Left lung (tissue), 10 donors: ENCODE measurements around the gene HOXC4. TPM values are rescaled to one million over a fixed set of nuclear protein-coding genes. Genes with fewer than 3 reads are reported as not detected.

Experiments
- ATAC-seq: fragments of 200-7000 bp; cut with Tn5 transposase; one replicate; pipeline ENCODE4 v1.9.1; 2020; ENCODE audit warnings: moderate library complexity
- DNase-seq, 4 donors: peaks; one replicate each; pipeline ENCODE4 v3.0.0-alpha.2; 2013 to 2020
- H3K27ac ChIP-seq, 2 donors: fragments of 200-600 bp; sonication (generic) in 1 of 2; one replicate each; pipeline versions ENCODE4 v1.5.0 to v1.8.0; 2020 to 2021
- H3K27me3 ChIP-seq, 2 donors: fragments of 200-600 bp; sonication (generic) in 1 of 2; one replicate each; pipeline versions ENCODE4 v1.5.0 to v1.8.0; 2020 to 2021
- H3K36me3 ChIP-seq, 2 donors: fragments of 200-600 bp; sonication (generic) in 1 of 2; one replicate each; pipeline versions ENCODE4 v1.5.0 to v1.8.0; 2020 to 2021
- H3K4me1 ChIP-seq, 2 donors: fragments of 200-600 bp; one replicate each; pipeline ENCODE4 v1.8.0; 2021
- H3K4me3 ChIP-seq, 2 donors: fragments of 200-600 bp; sonication (generic) in 1 of 2; one replicate each; pipeline versions ENCODE4 v1.5.0 to v1.8.0; 2020 to 2021; ENCODE audit warnings: mild to moderate bottlenecking in 1 of 2
- H3K9me3 ChIP-seq, 2 donors: fragments of 200-600 bp; sonication (generic) in 1 of 2; one replicate each; pipeline versions ENCODE4 v1.5.0 to v1.8.0; 2020 to 2021
- intact Hi-C, 2 donors: fragments of 100-400 bp; cut with DNase I; formaldehyde crosslinking; loops; one replicate each; pipeline versions ENCODE4 v1.11.2 to v1.14.2; 2022
- polyA plus RNA-seq, 6 donors: library from polyadenylated mRNA; unstranded; fragments of 120-200 nt; gene quantifications; one replicate each; pipeline ENCODE4 v1.2.1, GENCODE V29; 2013; ENCODE audit not compliant: insufficient read length in 6 of 6
- total RNA-seq, 2 donors: library from RNA; stranded (reverse); fragmentation: NEBNext Ultra II Directional; extraction: Animal tissue kit (Norgen Biotek cat#: 25700); gene quantifications; one replicate each; pipeline ENCODE4 v1.2.1, GENCODE V29; 2021
- TF ChIP-seq, protein P1 (sequence below), 2 donors: fragments of 200-600 bp; sonication (generic) in 1 of 2; IDR thresholded peaks; one replicate each; pipeline versions ENCODE4 v1.5.0 to v1.8.0; 2021; ENCODE audit warnings: antibody characterized with exemption in 2 of 2
- donor health status: DM: no; HTN: yes; CAD: no.
- donor health status: DM: no; HTN: no; CAD: no.

The HOXC4 gene
- total and polyA plus RNA-seq, 8 donors, result 0.68 to 5.2 (median 4.2) TPM

GRCh38 chr12:54051026-54051842, 2.4 kb upstream of the HOXC4 start:
- ATAC-seq, result no peak
- intact Hi-C loops, result no loop called here
- no peaks in the 10 kb centered on the region for H3K36me3 ChIP-seq
- TF ChIP-seq, protein P1, sequence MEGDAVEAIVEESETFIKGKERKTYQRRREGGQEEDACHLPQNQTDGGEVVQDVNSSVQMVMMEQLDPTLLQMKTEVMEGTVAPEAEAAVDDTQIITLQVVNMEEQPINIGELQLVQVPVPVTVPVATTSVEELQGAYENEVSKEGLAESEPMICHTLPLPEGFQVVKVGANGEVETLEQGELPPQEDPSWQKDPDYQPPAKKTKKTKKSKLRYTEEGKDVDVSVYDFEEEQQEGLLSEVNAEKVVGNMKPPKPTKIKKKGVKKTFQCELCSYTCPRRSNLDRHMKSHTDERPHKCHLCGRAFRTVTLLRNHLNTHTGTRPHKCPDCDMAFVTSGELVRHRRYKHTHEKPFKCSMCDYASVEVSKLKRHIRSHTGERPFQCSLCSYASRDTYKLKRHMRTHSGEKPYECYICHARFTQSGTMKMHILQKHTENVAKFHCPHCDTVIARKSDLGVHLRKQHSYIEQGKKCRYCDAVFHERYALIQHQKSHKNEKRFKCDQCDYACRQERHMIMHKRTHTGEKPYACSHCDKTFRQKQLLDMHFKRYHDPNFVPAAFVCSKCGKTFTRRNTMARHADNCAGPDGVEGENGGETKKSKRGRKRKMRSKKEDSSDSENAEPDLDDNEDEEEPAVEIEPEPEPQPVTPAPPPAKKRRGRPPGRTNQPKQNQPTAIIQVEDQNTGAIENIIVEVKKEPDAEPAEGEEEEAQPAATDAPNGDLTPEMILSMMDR (IDR thresholded peaks at IDR 0.05), result no peak
- no peak overlapping the region for H3K27ac ChIP-seq
- peaks cover 0 to 6% of the 10 kb centered on the region in 2 donors for H3K4me1 ChIP-seq
- H3K27me3 ChIP-seq, result peaks cover 82 to 99% of the 10 kb centered on the region in 2 donors
- H3K9me3 ChIP-seq, result no peaks in the 10 kb centered on the region
- no peak for DNase-seq
- H3K4me3 ChIP-seq, result no peak overlapping the region

GRCh38 chr12:54051874-54052437, 1.7 kb upstream of the HOXC4 start:
- Histone ChIP-seq H3K4me1 (peaks cover 0 to 6% of the 10 kb centered on the region in 2 donors), H3K36me3 (no peaks in the 10 kb centered on the region), H3K27ac (no peak overlapping the region), H3K27me3 (peaks cover 77 to 99% of the 10 kb centered on the region in 2 donors), H3K9me3 (no peaks in the 10 kb centered on the region), H3K4me3 (no peak overlapping the region)
- ATAC-seq, result no peak
- no peak for DNase-seq
- TF ChIP-seq, protein P1 (IDR thresholded peaks at IDR 0.05), result no peak
- intact Hi-C loops, result no loop called here

- Histone ChIP-seq H3K27me3 (peaks cover 71 to 99% of the 10 kb centered on the region in 2 donors), H3K36me3 (no peaks in the 10 kb centered on the region), H3K4me3 (peak overlapping the region in 1 of 2 donors; percentile 36), H3K27ac (no peak overlapping the region), H3K4me1 (peaks cover 0 to 6% of the 10 kb centered on the region in 2 donors), H3K9me3 (no peaks in the 10 kb centered on the region)
- peak in 1 of 4 donors; percentile 84 for DNase-seq
- peak; percentile 25 for ATAC-seq
- intact Hi-C loops, result no loop called here
- TF ChIP-seq, protein P1 (IDR thresholded peaks at IDR 0.05), result no peak
Observed at GRCh38 chr12:54052438-54053002, 1.1 kb upstream of the HOXC4 start.

- no peaks in the 10 kb centered on the region for H3K36me3 ChIP-seq
- intact Hi-C loops, result no loop called here
- peak; percentile 34 for ATAC-seq
- H3K9me3 ChIP-seq, result no peaks in the 10 kb centered on the region
- no peak for DNase-seq
- peaks cover 64 to 99% of the 10 kb centered on the region in 2 donors for H3K27me3 ChIP-seq
- TF ChIP-seq, protein P1 (IDR thresholded peaks at IDR 0.05), result no peak
- H3K4me1 ChIP-seq, result peaks cover 0 to 6% of the 10 kb centered on the region in 2 donors
- peak overlapping the region; percentile 32 to 36 for H3K4me3 ChIP-seq
- H3K27ac ChIP-seq, result no peak overlapping the region
Observed at GRCh38 chr12:54053003-54053750, 458 bp upstream of the HOXC4 start.
